GM19099 (cell line): ENCODE results near the gene KIF3B.

Source experiments
- POLR2A ChIP-seq: IDR thresholded peaks from 3 replicates; pipeline ENCODE4 v1.6.1; 2011; ENCODE audit warnings: low read depth; ENCODE audit not compliant: insufficient read length; ENCODE audit errors: extremely low read depth

KIF3B gene

DNA sequence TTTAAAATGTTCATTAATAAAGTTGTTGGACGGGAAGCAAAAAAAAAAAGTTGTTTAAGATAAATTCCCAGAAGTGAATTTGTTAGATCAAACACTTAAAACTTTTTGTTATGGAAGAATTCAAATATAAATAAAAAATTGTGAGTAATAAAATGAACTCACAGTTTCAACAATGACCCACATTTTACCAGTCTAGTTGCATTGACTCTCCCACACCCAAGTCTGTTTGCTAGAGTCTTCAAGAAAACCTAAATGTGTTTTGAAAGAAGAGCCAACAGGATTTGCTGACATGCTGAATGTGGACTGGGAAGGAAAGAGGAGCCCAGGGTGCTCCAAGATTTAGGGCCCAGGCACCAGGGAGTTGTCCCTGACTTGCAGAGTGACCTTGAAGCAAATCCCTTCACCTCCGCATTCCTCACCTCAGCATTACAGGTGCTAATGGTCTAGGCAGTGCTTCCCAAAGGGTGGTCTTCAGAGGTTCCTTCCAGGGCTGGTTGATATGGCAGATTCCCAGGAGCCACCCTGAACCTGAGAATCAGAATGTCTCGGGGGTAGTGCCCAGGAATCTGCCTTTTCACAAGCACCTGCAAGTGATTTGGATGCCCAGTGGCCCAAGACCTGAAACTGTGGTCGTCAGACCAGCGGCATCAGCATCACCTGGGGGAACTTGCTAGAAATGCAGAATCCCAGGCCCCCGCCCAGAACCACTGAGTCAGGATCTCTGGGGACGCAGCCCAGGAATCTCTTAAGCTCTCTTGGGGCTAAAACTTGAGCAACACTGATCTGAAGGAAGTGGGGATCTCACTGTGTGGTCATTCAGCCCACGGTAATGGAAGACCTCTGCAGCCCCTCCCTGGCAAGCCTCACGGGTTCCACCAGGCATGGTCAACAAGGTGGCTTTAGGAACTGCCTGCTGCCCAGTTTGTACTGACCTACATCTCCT is 38.7 kb upstream of the KIF3B start:
- no peak for TF ChIP-seq POLR2A

DNA sequence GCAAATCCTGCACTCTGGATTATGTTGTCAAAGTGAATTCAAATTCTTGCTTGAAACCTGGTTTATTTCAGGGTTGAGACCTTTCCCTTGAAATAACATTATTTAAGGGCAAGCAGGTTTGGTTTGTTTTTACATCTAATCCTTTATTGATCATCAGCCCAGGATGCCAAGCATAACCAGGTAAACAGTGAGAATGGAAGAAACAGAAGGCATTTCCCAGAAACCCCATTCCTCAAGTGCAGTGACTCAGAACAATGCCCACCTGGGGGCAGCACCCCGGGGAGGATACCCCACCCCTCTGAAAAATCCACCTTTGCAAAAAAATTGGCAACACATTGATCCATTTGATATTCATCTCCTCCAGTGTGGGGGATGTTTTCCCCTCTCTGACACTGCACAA is 37.2 kb upstream of the KIF3B start:
- no peak for TF ChIP-seq POLR2A

DNA sequence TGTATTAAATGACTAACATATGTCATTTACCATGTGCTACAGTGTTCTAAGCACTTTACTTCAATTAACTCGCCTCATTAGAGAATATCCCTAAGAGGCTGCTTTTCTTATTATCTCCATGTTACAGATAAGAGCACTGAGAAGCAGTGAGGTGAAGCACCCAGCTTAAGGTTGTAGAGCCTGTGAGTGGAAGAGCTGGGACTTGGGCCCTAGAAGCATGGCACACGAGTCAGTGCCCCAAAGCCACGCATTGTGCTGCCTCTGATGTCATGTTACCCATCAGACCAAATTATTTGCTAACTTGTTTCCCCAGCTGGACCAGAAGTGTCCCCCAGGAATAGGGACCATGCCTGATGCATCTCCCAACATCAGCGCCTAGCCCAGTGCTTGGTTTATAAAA is 35.6 kb upstream of the KIF3B start:
- TF ChIP-seq POLR2A: no peak

DNA sequence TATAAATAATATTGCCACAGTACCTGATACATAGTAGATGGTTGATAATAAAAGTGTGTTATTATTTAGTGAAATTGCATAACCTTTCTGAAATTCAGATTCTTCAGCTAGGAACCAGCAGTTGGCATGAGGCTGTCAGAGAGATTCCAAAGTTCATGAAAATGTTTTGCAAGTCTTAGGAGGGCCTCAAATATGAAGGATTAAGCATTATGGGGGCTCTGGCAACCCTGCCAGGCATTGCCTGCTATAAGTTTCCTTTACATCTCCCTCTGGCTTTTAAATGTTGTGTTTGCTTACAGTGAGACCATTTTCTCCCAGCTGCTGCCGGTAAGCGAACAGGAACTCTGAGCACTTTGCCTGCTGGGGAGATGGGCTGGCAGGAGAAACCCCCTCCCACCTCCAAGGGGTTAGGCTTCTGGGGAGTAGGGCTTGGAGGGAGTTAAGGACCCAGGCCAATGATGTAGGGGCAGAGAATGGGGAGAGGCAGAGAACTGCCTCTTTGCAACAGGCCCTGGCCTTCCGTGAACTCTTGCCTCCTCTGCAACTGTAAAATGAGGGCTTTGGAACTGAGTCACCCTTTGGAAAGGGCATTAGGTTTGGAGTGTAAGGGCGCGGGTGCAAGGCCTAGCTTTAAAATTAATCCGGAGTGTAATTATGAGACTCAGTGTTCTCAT is 33.2 kb upstream of the KIF3B start:
- no peak for TF ChIP-seq POLR2A

DNA sequence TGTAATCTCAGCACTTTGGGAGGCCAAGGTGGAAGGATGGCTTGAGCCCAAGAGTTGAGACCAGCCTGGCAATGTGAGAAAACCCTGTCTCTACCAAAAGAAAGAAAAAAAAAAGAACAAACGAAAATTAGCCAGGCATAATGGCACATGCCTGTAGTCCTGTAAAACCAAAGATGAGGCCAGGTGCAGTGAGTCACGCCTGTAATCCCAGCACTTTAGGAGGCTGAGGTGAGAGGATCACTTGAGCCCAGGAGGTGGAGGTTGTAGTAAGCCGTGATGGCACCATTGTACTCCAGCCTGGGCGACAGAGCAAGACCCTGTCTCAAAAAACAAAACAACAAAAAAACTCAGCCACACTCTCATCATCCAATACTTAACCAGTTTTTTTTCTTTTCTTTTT is 32.5 kb upstream of the KIF3B start:
- no peak for TF ChIP-seq POLR2A

DNA sequence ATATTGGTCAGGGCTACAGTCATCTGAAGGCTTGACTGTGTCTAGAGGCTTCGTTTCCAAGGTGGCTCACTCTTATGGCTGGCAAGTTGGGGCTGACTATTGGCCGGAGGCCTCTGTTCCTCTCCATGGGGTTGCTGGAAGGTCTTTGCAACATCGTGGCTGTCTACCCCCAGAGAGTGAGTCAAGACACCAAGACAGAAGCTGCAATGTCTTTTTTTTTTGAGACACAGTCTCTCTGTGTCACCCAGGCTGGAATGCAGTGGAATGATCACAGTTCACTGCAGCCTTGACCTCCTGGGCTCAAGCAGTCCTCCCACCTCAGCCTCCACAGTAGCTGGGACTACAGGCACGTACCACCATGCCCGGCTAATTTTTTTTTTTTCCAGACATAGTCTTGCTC is 29.4 kb upstream of the KIF3B start:
- no peak for TF ChIP-seq POLR2A

DNA sequence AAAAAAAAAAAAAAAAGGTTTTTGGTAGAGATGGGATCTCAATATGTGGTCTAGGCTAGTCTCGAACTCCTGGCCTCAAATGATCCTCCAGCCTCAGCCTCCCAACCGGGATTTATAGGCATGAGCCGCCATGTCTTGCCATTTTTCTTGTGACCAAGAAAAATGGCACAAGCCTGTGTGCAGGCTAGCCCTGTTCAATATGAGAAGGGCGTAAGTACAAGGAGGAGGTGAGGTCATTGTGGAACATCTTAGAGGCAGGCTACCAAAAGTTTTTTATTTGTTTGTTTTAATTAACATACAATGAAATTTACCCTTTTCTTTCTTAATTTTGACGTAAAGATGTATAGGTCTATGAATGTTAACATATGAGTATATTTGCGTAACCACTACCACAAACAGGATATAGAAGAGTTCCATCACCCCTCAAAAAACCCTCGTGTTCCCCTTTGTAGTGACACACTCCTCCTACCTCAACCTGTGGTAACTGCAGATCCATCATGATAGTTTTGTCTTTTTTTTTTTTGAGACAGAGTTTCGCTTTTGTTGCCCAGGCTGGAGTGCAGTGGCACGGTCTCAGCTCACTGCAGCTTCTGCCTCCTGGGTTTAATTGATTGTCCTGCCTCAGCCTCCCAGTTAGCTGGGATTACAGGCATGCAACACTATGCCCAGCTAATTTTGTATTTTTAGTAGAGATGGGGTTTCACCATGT is 28.3 kb upstream of the KIF3B start:
- no peak for TF ChIP-seq POLR2A

DNA sequence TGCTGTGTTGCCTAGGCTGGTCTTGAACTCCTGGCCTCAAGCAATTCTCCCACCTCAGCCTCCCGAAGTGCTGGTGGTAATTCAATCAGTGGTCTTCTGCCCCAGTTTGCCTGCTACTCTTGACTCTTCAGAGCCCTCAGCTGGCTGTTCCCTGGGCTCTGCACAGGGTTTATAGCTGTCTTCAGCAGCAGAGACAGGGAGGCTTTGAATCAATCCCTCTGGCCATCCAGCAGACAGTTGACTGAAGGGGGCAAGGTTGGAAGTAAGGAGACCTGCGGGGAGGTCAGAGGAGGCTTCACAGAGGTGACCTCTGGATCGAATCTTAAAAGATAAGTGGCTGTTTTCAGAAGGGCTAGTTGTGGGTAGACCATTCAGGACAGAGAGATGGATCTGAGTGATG is 26.0 kb upstream of the KIF3B start:
- no peak for TF ChIP-seq POLR2A

DNA sequence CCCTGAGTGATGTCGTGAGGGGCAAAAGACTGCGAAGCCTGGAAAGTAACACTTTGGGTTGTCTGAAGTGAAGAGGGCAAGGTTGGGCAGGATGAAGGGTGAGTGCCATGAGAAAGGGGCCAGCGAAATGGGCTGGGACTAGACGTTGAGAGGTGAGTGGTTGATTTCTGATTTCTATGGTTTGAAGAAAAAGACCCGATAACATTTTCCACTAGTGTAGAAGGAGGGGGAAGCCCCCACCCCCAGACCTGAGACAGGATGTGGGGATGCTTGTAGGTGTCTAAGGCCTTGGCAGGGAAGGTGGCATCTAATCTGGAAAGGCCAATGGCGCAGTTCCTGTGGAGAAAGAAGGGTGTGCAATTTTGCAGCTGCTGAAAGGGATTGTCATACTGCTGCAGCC is 25.3 kb upstream of the KIF3B start:
- no peak for TF ChIP-seq POLR2A

DNA sequence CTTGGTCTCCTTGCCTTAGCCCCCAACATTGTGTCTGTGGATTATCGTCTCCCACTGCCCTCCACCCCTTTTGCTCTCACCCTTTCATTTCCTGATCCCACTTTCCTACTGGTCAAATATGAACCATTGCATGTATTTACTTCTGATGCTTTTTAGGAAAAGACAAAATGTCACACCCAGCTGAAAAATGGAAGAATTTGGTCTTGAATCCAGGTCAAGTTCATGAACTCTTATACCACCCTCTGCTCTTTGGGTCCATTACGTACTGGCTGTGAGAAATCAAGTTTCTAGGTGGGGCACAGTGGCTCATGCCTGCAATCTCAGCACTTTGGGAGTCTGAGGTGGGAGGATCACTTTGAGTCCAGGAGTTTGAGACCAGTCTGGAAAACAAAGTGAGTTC is 15.8 kb upstream of the KIF3B start:
- no peak for TF ChIP-seq POLR2A

DNA sequence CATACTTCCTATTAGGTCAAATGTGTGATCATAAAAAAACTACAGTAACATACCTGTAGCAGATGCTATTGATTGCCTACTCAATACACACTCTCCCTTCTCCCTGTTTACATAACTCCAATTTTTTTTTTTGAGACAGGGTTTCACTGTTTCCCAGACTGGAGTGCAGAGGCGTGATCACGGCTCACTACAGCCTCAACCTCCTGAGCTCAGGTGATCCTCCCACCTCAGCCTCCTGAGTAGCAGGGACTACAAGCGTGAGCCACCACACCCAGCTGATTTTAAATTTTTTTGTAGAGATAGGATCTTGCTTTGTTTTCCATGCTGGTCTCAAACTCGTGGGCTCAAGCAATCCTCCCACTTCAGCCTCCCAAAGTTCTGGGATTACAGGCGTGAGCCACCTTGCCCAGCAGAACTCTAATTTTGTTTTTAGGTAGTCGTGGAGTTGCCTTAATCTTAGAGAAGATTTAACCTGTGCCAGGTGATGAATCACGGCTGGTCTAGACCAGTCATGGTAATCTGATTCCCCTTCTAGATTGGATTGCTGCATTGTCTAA is 14.0 kb upstream of the KIF3B start:
- no peak for TF ChIP-seq POLR2A

DNA sequence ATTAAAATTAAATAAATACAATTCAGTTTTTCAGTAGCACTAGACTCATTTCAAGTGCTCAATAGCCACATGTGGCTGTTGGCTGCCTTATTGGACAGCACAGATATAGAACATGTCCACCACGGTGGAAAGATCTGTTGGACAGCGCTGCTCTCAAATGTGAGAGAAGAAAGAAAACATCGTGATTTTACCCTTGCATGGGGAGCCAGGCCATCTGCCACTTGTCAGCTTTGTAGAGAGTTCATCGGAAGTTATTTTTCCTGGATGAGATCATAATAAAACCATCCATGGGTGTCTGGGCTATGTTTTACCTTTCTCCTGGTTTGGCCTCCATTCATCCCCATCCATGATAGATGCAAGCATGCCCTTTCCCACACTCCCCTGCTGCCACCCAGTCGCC is 5.8 kb upstream of the KIF3B start:
- no peak for TF ChIP-seq POLR2A

DNA sequence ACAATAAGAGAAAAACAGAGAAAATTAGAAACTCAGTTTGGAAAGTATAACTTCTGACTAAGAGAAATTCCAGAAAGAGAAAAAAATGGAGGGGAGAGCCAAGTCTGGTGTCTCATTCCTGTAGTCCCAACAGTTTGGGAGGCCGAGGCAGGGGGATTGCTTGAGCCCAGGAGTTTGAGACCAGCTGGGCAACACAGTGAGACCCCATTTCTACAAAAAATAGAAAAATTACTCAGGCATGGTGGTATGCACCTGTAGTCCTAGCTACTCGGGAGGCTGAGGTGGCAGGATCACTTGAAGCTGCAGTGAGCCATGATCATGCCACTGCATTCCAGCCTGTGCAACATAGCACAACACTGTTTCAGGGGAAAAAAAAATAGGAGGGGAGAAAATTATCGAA is 3.1 kb upstream of the KIF3B start:
- no peak for TF ChIP-seq POLR2A

DNA sequence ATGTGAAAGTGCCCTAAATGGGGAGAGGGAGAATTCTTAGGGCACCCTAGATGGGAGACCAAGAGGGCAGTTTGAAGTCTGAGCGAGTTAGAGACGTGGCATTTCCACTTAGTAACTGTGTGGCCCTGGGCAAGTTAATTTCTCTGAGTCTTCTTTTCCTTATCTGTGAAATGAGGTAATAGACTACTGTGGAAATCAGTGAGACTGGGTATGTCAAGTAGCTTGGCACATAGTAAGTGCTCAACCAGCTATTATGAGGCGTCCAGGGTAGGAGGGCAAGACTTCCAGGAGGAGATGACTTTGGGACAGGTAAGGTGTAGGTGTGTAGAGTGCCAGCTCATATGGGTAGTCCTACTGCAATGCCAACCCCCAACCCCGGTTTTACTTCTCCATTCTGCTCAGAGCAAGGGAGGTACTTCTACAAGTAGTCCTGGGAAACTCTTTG is 770 bp downstream of the KIF3B start:
- no peak for TF ChIP-seq POLR2A

DNA sequence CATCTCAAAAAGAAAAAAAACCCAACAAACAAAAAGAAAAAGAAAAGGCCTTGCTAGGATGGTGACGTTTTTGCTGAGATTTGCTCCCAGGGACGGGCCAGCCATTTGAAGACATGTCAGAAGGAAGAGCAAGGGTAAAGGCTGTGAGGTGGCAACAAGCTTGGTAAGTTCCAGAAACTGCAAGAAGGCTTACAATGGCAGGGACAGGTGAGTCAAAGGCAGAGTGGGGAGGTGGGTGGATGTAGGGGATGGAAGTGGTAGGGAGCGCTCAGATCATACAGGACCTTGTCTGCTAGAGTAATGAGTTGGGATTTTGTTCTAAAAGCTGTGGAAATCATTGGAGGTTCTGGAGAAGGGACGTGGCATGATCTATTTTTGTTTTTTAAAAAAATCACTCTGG is 4.3 kb downstream of the KIF3B start:
- no peak for TF ChIP-seq POLR2A
